Mucosa of gallbladder (tissue), 1 donor: ENCODE results near the gene PCYT2. TPM values are rescaled to one million over a fixed set of nuclear protein-coding genes. Genes with fewer than 3 reads are reported as not detected.

Experiments
- DNase-seq: peaks from one replicate; pipeline ENCODE4 v3.0.0-alpha.2; 2020; ENCODE audit warnings: low spot score
- total RNA-seq: library from RNA; stranded (reverse); gene quantifications from one replicate; pipeline ENCODE4 v1.2.1, GENCODE V29; 2021
- donor health status: DM: no; HTN: no; CAD: no.

PCYT2 gene
- total RNA-seq, 1 donor from 2014 or later: 66.0 TPM

DNA sequence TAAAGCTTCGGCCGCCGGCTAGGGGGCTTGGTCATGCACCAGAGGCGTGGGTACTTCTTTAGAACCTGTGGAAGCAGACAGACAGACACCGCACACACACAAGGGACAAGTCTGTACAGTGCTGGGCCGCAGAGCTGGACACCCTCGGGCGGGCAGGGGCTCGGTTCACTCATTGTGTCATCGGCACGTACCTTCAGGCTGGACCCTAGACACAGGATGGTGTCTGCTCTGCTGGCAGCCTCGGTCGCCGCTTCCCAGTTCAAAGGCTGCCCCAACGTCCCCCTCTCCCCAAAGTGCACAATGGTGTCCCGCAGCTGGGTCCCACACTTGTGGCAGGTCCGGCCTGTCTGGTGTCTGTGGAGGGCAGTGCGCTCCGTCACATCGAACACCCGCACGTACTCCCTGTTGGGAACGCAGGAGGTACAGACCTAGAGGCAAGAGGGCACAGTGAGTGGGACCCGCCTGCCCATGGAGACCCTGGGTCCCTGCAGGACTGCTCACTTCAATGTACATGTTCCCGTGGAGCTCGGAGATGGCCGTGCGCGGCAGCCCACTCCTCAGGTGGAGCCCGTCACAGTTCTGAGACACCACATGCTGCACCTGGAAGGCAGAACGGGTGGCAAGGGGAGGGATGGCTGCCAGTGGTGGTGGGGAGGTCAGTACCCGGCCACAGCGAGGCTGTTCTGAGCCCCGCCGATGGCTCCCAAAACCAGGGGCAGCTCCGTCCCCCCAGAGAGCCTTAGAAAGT lies 3.1 kb upstream of the PCYT2 start:
- DNase-seq: no peak

DNA sequence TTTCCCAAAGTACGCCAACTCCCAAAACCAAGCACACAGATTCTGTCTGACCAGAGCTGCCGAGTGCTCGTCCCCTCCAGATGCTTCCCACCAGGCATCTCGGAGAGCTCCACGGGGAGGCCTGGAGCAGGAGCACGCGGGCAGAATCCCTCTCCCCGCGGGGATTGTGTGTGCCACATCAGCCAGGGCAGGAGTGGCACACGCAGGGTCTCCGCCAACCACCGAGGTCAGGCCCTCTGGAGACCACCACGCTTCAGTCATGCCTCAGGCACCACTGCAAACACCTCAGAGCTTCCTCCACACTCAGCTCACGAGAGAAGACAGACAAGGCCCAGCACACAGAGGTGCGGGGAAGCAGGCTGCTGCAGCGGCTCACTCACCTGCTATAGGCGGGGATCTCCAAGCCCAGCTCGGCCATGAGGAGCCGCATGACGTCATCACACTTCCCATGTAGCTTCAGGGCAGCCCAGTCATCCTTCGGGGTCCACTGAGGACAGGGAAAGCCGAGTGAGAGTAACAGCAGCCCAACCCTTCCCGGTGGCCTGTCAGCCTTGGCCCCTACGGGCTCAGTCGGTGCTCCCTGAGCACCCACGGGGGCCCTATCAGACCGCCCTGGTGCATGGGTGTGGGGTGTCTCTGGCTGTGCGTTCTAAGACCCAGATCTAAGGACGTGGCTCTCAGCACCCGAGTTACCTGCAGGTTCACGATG lies 2.3 kb upstream of the PCYT2 start:
- DNase-seq: no peak

DNA sequence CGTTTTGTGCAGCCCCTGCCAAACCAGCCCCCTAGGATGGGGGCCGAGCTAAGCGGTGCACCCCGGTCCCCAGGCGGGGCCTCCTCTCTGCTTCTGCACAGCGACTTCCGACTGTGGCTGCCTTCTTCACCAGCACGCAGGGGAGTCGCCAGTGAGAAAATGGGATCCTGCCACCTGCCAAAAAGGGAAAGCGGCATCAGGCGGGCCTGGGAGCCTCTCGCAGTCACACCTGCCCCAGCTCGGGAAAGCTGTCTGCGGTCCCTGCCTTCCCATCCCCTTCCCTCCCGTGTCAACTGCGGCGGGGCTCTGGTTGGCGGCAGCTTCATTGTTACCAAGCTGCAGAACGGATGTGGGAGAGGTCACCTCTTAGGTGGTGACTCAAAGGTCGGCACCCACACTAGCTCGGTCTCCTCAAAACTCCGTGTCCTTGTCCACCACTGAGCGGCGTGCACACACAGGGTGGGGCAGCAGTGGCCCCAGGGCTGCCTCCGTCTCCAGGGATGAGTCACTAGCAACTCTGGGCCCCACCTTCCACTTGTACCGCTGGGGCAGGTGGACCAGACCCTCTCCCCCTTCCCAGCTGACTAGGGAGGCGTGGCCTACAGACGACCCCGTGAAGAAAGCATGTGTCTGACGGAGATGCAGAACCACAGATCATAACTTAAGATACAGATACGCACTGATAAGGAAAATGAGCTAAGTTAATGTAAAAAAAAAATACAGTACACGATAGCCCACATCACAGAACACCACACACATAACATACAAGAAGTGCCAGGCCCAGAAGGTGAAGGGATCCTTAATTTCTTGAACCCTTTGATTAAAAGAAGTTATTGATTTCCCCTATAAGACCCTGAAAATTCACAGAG lies 1.5 kb upstream of the PCYT2 start:
- no peak for DNase-seq

DNA sequence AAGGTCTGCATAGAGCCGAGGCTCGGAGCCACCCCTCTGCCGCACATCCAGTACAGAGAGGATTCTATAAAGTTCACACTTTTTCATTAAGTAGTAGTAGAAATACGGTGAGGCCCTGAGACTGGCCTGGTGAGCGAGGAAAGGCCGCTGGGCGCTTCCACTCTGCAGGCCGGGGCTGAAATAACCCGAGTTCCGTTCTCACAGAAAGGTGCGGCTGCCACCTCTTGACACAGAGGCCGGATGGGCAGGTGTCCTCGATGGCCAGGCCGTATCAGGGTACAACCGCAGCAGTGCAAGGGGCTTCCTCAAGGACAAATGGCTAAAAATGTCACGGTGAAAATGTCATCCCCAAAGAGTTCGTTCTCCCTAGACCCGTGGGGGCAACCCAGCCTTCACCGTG lies 770 bp upstream of the PCYT2 start:
- DNase-seq: no peak

DNA sequence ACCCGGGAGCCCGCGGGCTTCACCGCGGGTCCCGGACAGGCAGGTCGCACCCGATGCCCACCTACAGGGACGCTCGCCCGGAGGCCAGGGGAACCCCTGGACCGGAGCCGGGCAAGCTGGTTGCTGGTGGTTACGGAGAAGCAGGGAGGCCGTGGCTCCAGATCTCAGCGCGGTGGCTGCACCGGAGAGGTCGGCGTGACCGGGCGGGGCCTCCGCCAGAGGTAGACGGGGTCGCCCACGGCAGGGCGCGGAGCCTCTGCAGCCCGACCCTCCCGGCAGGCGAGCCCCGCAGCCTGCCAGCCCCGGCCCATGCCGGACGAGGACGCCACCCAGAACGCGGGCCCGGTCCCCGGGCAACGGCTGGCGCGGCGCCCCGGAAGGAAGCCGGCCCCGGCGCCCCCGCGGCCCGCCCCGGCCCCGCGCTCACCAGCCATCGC lies 341 bp downstream of the PCYT2 start:
- no peak for DNase-seq

DNA sequence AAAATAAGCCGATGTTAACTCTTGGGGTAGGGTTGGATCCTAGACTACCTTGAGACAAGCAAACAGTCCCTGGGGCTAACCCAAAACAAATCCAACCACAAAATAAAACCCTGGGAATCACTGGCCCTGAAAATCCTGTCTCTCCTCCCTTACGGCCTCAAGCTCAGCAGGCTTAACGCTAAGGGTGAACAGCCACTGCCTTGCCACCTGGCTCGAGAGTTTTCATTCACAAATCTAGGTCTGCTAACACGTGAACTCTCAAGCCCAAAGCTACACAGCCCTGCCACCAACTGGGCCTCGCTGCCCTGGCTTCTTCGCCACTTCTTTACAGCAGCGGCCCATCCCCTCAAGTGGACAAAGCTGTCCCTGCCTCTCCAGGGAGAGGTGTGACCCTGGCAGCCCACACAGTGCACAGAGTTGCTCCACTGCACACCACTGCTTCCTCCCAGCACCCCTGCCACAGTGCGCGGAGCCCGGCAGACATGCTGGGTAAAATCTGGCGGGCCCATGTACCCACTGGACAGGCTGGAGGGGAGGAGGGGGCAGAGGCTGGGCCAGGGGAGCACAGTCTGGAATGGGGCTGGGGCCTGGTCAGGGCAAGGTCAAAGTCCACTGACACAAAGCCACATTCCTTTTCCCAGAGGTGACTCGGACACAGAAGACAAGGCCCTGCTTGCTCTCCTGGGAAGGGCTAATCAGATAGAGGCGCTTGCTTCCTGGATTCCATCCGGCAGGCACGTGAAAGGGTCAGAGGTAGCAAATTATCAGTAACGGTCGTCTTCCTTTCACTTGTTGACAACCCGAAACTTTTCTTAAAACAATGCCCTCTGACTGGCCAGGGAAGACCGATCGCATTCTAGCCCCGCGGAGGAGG lies 996 bp downstream of the PCYT2 start:
- peak; percentile 57 for DNase-seq

DNA sequence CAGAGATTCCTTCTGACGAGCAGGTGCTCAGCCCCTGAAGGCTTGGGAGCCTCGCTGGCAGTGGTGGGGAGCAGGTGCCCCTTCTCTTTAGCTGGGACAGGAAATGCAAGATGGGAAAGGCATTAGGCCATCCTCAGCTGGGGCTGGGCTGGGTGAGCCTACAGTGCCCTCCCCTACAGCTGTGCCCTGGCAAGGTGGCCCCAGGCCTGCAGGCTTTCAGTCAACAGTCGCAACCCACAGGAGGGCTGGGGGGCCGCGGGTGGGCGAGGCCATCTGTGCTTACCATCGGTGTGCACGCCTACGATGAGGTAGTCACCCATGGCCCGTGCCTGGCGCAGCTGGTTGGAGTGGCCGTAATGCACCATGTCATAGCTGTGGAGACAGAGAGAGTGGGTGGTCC lies 2.0 kb downstream of the PCYT2 start:
- DNase-seq: no peak

DNA sequence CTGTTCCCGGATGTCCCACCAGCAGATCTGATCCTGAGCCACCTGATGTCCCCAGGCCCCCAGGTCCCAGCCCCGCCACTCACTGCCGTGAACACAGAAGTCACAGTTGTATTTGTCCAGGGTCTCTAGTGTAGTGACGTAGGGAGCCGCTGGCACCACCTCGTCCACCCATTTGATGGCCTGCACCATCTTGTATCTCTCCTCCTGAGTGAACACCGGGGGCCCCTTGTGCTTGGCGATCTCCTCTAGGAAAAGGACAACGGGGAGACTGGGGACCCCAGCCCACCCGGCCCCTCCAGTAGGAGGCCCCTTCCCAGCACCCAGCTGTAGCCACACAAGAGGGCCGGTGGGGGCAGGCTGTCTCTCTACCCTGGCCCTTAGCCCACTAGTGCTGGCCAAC lies 2.4 kb downstream of the PCYT2 start:
- no peak for DNase-seq

DNA sequence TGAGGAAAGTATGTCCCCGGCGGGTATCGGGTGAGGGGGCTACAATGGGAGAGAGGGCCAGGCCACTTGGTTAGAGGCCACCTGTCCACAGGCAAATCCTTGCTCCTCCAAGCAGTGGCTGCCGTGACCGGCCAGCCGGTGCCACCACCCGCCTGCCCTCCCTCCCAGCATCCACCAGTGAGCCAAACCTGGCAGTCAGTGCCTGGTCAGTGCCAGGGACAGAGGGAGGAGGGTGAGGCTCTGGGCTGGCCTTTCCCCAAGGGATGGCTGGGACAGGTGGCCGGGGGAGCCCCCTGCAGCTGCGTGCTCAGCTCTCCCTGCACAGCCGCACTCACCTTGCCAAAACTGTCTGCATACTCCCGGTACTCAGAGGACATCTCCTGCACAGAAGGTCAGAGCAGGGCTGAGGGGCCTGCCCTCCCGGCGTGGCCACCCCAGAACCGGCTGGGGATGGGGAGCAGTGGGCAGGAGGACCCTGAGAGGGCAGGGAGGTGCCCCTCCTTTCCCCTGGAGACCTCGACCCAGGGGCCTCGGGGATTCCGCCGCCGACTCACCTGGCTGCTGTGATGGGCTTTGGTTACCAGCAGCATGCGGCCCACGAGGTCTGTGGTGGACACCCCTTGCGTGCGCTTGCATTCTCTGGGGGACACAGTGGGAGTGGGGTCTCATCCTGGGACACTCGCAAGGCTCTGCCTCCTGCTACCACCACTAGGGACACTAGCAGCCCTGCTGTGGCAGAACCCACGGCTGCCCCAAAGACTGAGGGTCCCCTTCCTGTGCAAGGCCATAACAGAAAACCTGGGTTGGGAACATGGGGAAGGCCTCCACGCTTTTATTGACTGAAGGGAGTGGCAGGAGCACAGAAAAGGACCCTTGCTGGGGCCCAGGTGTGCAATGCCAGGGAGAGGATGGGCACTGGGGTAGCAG lies 3.7 kb downstream of the PCYT2 start:
- DNase-seq: no peak

DNA sequence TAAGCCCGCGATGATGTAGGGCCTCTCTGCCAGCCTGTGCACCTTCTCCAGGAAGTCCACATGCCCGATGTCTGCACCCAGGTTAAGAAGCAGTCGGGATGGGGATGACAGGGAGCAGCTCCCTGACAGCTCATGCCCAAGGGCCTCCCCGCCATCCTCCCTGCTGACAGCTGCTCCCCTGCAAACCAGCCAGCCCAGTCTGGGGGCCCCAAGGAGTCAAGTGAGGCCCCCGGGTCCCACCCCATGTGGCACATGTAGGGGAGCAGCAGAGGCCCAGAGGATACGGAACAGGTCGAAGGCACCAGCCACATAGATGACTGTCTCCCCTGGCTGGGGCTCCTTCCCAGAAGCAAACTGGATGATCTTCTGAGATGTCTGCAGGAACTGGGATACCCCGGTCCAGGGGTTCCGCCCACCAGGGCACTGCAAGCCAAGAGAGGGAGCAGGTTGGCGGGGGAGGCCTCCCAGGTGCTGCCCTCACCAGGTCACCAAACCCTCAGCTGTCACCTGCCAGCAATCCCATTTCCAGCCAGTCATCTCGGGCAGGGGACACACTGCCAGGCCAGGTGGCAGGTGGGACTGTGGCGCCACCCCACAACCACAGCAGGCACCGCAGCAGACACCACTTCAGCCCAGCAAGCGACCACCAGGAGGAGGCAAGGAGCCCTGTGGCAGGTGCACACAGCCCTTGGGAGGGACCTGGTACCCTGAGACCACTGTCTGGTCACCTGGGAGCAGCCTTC lies 4.6 kb downstream of the PCYT2 start:
- no peak for DNase-seq

DNA sequence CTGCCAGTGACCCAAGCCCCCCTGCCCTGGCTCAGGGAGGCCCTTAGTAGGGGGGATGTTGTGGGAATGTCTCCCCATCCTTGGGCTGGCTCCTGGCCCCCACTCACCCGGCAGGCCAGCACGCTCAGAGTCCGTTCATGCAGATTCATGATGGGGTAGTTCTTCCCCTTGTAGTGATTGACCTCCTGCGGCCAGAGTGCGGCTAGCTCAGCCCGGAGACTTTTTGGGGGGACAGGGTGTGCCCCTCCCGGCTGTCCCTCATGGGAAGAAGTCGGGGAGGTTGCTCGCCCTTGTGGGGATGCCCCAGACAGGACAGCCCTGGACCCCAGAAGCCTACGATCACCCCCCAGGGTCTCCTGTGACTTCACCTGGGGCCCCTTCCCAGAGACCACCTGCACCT lies 5.2 kb downstream of the PCYT2 start:
- no peak for DNase-seq

DNA sequence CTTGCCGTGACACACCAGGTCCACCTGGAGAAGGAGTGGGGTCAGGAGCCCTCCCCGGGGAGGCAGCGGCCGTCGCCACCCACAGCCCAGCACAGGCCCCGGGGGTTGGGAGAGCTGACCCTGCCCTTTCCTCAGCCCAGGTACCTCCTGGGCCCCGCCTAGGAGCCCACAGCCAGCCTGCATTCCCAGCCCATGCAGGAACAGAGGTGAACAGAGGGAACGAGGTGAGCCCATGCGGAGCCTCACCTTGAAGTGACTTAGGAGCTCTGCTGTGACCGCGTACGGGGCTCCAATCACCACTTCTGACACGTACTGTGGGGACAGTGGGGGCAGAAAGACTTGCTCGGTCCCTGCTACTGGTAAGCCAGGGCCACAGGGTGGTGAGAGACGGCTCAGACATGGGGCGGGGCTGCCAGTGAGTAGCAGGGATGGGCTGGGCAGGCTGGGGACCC lies 5.7 kb downstream of the PCYT2 start:
- DNase-seq: no peak

DNA sequence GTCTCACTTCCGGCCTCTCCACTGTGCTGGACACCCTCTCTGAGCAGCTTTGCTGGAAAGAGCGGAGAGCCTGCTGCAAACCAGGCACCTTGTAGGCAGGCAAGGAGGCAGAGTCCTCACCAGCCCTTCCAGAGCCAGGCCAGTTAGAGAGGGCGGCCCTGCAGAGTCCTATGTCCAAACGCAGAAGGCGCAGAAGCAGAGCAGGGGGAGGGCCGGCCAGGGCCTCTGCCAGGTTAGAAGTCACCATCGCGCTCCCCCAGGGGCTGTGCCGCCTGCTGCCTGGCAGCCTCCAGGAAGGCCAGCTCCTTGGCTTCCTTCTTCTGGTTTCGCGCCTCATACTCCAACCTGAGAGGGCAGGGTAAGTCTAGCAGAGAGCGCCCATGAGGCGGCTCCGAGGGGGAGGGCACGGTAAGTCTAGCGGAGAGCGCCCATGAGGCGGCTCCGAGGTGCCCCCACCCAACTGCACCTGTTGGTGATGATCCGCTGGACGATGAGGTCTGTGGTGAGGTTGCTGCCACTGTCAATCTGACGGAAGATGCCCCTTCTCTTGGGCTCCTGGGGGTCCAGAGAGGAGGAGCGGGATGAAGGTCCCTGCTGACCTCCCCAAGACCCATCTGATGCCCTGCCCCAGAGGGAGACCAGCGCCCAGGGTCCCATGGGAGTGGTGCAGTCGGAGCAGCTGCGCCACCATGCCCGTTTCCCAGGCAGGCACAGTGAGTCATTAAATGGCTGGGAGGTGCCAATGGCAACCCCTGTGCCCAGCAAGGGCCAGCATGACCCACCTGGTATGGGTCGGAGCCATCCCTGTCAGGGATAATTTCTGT lies 6.4 kb downstream of the PCYT2 start:
- DNase-seq: no peak

DNA sequence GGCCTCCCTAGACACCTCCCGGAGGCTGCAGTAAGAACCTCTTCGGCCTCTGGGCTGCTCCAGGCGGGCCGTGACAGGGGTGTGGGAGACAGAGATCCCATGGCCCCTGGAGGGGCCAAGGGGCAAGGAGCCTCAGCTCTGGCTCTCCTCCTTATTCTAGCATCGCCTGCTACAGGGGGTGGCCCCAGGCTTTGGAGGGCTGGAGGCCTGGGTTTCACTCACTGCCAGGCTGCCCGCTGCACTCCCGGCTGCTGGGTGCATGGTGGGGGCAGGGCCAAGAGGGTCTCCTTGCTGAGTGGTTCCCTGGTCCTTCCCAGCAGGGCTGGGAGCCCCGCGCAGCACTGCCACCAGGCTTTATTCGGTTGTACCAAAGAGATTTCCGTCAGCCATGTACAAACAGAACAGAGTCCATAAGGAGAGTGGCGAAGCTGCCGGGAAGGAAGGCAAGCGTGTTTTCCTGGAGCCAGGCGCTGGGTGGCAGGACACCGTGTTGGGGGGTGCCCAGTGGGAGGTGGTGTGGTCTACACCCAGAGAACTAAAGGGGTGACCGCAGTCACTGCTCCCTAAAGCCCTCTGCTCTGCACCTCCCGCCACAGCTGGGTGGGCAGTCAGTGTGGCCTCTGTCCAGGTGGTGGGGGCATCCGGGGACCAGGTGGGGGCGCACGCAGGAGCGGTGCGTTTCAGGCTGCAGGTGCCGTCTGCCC lies 7.2 kb downstream of the PCYT2 start:
- DNase-seq: no peak

DNA sequence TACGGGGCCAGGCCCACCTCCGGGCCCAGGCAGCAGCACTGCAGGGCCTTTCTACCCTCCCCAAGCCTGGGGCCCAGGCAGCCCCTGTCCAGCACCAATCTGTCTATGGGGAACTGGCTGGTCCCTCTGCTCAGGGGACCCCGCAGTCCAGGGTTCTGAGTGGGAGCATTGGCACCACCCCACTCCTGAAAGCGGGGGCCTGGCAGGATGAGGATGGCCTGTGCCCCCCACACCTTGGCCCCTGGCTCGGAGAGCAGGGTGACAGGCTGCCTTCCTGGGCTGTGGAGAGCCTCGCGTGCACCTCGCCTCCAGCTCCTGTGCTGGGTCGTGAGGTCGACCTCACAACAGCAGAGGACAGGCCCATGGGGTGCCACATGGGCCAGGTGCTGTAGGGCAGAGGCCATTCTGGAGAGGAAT lies 7.8 kb downstream of the PCYT2 start:
- DNase-seq: no peak

DNA sequence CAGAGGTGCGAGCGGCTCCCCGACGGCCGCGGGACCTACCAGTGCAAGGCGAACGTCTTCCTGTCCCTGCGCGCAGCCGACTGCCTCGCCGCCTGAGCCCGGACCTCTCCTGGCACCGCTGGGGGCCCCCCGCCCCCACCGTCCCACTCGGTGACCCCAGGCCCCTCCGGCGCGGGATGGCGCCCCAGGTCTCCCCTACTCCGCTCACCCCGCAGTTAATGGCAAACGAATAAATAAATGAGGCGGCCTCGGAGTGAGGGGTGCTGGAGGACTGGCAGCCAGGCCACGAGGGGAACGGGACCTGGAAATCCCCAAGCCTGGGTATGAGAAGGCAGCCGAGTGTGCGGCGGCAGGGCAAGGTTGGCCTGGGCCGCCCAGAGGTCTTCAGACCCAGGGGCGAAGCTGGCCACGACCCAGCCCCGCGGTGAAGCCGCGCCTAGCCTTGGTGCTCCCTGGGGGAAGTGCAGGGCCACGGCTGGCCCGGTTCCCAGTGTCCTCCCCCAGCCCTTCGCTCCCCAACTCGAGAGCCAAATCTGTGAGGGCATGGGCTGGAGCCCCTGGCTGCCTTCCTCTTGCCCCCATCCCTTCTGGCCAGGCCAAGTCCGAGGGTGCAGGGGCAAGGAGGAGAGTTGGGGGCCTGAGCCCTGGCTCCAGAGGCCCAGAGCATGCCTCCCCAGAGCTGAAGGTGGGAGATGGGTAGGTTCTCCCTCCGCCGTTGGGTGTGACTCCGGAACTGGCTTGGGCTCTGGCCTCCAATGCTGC lies 8.4 kb downstream of the PCYT2 start:
- DNase-seq: no peak

DNA sequence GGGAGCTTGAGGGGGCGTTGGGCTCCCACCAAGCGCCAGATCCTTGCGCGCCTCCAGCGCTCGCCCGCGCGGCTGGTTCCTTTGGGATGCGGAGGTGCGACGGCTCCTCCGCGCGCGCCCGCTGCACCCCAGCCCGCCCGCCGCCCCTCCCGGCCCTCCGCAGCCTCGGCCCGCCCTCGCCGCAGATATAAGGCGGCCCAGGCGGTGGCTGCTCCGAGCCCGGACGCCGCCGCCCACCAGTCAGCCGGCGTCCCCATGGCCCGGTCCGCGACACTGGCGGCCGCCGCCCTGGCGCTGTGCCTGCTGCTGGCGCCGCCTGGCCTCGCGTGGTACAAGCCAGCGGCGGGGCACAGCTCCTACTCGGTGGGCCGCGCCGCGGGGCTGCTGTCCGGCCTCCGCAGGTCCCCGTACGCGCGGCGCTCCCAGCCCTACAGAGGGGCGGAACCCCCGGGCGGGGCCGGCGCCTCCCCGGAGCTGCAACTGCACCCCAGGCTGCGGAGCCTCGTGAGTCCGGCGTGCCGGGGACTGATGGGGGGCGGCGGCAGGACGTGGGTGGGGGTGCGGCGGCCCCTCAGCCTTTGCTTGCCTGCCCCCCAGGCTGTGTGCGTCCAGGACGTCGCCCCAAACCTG lies 9.1 kb downstream of the PCYT2 start, which contains the start of gene NPB:
Gene NPB (plus strand): TSS at position 216 of the 630 bp plus-strand sequence. CDS start 40 bp downstream, at position 256.
- DNase-seq: no peak
